IPS DF 19.7 (cell line): ENCODE data around the gene C12orf42.
"Not testable (repeated sequence)": the region's sequence is repeated elsewhere in the genome, so short reads cannot be mapped to it uniquely, and the experiment has no call there.

Experiments
- DNase-seq: peaks from one replicate; pipeline ENCODE4 v3.0.0-alpha.2; 2013; ENCODE audit warnings: low read depth, low spot score

The C12orf42 gene

DNA sequence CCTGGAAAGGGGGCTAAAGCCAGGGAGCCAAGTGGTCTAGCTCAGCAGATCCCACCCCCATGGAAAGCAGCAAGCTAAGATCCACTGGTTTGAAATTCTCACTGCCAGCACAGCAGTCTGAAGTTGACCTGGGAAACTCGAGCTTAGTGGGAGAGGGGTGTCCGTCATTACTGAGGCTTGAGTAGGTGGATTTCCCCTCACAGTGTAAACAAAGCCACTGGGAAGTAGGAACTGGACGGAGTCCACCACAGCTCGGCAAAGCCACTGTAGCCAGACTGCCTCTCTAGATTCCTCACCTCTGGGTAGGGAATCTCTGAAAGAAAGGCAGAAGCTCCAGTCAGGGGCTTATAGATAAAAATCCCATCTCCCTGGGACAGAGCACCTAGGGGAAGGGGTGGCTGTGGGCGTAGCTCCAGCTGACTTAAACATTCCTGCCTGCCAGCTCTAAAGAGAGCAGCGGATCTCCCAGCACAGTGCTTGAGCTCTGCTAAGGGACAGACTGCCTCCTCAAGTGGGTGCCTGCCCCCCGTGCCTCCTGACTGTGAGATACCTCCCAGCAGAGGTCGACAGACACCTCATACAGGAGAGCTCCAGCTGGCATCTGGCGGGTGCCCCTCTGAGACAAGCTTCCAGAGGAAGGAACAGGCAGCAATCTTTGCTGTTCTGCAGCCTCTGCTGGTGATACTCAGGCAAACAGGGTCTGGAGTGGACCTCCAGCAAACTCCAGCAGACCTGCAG is 70.8 kb downstream of the C12orf42 start:
- DNase-seq: not testable (repeated sequence)

- DNase-seq: no peak
Observed at GRCh38 chr12:103423516-103423910, 72.3 kb downstream of the C12orf42 start.

DNA sequence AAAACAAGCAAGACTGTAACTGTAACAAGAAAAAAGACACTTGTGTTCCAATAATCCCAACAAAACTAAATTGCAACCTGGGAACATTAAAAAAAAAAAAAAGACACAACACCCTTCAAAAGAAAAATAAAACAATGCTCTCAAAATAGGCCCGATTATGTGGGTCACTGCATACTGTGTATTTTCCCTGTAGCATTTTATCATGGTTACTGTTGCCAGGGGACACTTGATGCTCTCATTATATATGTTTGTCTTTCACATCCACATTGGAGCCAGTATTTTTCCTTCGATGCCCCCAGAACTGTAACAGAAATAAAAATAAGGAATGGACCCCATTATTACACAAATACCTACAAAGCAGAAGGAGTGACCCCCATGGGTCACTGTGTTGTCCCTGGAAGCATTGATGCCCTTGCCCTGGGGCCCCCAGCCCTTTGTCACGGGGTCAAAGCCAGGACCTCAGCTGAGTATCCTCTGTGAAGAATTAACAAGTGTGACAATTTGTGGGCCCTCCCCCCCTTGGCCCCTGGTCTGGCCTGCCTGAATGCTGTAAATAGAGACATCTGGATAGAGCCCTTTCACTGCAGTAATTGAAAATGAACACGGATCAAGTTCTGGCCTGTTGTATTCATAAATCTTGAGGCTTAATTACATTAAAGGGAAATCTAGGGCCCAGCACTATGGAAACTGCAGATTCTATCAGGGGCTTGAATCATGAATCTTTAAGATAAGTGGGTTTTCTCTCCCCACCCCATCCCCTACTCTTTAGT is 72.8 kb downstream of the C12orf42 start:
- DNase-seq: no peak

- DNase-seq: no peak
Observed at GRCh38 chr12:103422328-103422727, 73.4 kb downstream of the C12orf42 start.

GRCh38 chr12:103421402-103421801 is 74.4 kb downstream of the C12orf42 start:
- no peak for DNase-seq

GRCh38 chr12:103415681-103416080 is 80.1 kb downstream of the C12orf42 start:
- no peak for DNase-seq

- DNase-seq: peak; percentile 17
Observed at GRCh38 chr12:103401421-103401820, 94.3 kb downstream of the C12orf42 start.

- no peak for DNase-seq
Observed at GRCh38 chr12:103399986-103400385, 95.8 kb downstream of the C12orf42 start.

DNA sequence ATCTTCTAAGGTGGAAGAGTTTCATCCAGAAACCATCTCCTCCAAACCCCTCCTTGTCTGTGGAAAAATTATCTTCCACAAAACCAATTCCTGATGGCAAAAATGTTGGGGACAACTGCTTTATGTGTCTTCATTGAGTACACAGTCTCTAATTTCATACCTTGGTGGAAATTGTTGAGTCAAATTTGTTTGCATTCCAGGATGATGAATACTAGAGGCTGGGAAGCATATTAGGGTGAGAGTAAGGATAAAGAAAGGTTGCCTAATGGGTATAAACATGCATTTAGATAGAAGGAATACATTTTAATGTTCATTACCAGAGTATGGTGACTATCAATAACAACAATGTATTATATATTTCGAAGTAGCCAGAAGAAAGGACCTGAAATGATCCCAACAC is 98.2 kb downstream of the C12orf42 start:
- DNase-seq: no peak

DNA sequence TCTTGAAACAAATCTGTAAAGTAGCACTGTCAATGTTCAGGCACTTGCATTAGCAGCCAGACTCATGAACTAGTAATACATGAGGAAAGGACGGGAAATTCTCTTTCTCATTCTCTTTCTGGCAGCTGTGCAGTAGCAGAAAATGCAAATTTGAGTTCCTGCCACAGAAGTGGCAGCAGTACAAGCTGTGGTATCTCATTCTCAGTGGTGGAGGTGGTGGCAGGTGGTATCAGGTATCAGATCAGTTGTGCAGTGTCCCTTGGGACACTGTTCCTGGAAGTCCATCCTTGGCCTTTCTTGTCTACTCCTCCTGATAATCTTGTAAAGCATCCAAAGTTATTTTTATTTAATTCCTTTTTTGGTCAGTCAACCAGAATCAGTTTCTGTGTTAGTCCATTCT is 103.0 kb downstream of the C12orf42 start:
- DNase-seq: no peak

DNA sequence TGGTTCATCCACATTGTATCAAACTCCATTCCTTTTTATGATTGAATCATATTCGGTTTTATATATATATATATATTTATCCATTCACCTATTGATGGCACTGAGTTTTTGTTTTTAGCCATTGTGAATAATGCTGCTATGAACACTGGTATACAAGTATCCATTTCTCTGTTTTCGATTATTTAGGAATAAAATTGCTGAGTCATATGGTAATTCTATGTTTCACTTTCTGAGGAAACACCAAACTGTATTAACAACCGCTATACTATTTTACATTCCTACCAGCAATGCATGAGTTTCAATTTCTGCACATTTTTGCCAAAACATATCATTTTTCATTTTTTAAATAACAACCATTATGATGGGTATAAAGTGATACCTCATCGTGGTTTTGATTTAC is 104.7 kb downstream of the C12orf42 start:
- no peak for DNase-seq

DNA sequence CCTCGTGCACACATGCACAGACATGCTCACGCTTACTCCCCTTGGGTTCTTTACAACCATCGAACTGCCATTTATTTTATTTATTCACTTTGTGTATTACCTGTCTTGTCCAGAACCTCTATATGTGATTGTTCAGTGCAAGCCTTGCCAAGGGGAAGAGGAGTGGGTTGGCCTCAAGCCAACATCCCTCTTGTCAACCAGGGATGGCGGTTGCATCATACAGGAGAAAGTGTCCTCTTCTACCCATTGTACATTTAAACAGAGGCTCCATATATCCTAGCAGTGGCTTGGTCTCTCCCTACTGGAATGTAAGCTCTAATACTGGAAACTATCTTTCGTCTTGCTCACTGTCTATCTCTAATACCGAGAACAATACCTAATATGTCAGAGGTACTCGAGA is 108.4 kb downstream of the C12orf42 start:
- no peak for DNase-seq

DNA sequence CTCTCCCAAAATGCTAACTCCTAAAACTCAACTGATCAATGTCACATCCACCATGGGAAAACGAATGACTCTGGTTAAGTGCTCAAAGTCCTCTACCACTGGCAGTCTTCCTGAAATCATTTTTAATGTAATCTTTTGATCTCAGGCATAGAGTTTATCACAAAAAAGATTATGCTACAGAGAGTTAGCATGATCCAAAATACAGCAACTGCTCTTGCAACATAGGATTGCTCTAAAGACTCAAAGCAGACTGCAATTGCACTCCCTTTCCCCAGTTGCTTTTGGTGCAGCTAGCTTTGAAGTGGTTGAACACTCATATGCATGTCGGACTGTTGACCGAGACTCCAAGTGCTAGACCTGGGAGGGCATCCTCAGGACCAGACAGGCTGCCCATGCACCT is 109.3 kb downstream of the C12orf42 start:
- no peak for DNase-seq

- DNase-seq: no peak
Observed at GRCh38 chr12:103382736-103383346, 112.9 kb downstream of the C12orf42 start.

- DNase-seq: no peak
Observed at GRCh38 chr12:103382119-103382518, 113.6 kb downstream of the C12orf42 start.

GRCh38 chr12:103379670-103380069 is 116.1 kb downstream of the C12orf42 start:
- DNase-seq: no peak

GRCh38 chr12:103373088-103373523 is 122.7 kb downstream of the C12orf42 start:
- no peak for DNase-seq

- no peak for DNase-seq
Observed at GRCh38 chr12:103369929-103370328, 125.8 kb downstream of the C12orf42 start.

DNA sequence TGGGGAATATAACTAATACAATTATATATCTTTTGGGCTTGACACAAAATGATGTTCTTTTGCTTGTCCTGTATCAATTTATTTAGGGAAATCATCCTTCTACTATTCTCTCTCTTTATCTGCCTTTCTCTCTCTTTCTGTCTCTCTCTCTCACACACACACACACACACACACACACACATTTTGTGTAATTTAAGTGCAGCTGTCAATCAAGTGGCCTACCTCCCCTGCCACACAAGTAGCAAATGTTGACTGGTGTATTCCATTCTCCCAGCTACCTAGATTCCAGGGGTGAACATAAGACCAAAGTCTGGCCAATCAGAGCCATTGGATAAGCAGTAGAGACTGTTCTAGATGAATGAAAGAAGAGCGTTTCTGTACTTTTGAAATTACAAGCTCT is 127.6 kb downstream of the C12orf42 start:
- DNase-seq: no peak

GRCh38 chr12:103354403-103354802 is 141.4 kb downstream of the C12orf42 start:
- no peak for DNase-seq

- no peak for DNase-seq
Observed at GRCh38 chr12:103353913-103354312, 141.9 kb downstream of the C12orf42 start.

DNA sequence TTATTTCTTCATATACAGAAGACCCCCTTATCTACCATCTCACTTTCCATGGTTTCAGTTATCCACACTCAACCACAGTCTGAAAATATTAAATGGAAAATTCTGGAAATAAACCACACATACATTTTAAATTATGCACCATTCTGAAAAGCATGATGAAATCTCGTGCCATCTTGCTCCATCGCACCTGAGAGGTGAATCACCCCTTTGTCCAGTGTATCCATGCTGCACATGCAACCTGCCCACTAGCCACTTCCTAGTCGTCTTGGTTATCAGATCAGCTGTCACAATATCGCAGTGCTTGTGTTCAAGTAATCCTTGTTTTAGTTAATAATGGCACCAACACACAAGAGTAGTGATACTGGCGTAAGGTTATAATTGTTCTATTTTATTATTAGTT is 145.7 kb downstream of the C12orf42 start:
- DNase-seq: no peak

DNA sequence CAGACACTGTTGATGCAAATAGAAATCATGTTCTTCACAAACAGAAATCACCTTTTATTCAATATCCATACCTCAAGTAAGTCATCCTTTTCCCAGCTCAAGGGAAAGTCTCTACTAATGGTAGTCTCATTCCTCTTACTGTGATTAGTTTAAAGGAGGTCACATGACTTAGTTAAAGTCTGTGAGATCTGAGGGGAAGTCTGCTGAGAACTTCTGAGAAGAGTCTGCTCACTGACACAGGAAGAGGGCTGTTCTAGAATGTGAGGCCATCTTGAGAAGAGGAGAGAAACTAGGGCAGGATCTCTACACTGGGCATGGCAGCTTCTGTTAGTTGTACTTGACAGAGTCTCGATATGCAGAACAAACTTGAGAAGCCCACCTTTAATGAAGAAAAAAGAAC is 146.8 kb downstream of the C12orf42 start:
- DNase-seq: no peak
